Measurements from ENCODE around the gene SARS1. TPM values are rescaled to one million over a fixed set of nuclear protein-coding genes. Genes with fewer than 3 reads are reported as not detected.
A peak's percentile ranks its signal among the peaks of the same experiment; 100 is the strongest.

SARS1 gene
- total and polyA plus RNA-seq, 2 of the 13 experiments (the other 11 are each of a cell fraction or from before 2014, with no cell fraction given): 103 to 134 TPM

DNA sequence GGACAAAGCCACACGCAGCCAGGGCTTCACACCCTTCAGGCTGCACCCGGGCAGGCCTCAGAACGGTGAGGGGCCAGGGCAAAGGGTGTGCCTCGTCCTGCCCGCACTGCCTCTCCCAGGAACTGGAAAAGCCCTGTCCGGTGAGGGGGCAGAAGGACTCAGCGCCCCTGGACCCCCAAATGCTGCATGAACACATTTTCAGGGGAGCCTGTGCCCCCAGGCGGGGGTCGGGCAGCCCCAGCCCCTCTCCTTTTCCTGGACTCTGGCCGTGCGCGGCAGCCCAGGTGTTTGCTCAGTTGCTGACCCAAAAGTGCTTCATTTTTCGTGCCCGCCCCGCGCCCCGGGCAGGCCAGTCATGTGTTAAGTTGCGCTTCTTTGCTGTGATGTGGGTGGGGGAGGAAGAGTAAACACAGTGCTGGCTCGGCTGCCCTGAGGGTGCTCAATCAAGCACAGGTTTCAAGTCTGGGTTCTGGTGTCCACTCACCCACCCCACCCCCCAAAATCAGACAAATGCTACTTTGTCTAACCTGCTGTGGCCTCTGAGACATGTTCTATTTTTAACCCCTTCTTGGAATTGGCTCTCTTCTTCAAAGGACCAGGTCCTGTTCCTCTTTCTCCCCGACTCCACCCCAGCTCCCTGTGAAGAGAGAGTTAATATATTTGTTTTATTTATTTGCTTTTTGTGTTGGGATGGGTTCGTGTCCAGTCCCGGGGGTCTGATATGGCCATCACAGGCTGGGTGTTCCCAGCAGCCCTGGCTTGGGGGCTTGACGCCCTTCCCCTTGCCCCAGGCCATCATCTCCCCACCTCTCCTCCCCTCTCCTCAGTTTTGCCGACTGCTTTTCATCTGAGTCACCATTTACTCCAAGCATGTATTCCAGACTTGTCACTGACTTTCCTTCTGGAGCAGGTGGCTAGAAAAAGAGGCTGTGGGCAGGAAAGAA, 61.1 kb downstream of the SARS1 start (continued):
- TF ChIP-seq, protein P1, sequence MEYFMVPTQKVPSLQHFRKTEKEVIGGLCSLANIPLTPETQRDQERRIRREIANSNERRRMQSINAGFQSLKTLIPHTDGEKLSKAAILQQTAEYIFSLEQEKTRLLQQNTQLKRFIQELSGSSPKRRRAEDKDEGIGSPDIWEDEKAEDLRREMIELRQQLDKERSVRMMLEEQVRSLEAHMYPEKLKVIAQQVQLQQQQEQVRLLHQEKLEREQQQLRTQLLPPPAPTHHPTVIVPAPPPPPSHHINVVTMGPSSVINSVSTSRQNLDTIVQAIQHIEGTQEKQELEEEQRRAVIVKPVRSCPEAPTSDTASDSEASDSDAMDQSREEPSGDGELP (IDR thresholded peaks at IDR 0.05; ENCODE audit: borderline replicate concordance, low read depth): peak; percentile 75; the same call in 1 of the 2 replicates
- no peak for TF ChIP-seq ZFP37 (CRISPR knock-in tag; IDR thresholded peaks at IDR 0.05; ENCODE audit: borderline replicate concordance)
- TF ChIP-seq ELF1 (CRISPR knock-in tag; IDR thresholded peaks at IDR 0.05): no peak
- TF ChIP-seq FOXO1 (CRISPR knock-in tag; IDR thresholded peaks at IDR 0.05): peak; percentile 46; the same call in 1 of the 2 replicates
- TF ChIP-seq, protein P2, sequence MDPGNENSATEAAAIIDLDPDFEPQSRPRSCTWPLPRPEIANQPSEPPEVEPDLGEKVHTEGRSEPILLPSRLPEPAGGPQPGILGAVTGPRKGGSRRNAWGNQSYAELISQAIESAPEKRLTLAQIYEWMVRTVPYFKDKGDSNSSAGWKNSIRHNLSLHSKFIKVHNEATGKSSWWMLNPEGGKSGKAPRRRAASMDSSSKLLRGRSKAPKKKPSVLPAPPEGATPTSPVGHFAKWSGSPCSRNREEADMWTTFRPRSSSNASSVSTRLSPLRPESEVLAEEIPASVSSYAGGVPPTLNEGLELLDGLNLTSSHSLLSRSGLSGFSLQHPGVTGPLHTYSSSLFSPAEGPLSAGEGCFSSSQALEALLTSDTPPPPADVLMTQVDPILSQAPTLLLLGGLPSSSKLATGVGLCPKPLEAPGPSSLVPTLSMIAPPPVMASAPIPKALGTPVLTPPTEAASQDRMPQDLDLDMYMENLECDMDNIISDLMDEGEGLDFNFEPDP (CRISPR knock-in tag; conservative IDR thresholded peaks at IDR 0.05): no peak
- TF ChIP-seq SKI (IDR thresholded peaks at IDR 0.05; ENCODE audit: partially characterized antibody): no peak
- TF ChIP-seq, protein P3, sequence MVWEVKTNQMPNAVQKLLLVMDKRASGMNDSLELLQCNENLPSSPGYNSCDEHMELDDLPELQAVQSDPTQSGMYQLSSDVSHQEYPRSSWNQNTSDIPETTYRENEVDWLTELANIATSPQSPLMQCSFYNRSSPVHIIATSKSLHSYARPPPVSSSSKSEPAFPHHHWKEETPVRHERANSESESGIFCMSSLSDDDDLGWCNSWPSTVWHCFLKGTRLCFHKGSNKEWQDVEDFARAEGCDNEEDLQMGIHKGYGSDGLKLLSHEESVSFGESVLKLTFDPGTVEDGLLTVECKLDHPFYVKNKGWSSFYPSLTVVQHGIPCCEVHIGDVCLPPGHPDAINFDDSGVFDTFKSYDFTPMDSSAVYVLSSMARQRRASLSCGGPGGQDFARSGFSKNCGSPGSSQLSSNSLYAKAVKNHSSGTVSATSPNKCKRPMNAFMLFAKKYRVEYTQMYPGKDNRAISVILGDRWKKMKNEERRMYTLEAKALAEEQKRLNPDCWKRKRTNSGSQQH (CRISPR knock-in tag; IDR thresholded peaks at IDR 0.05; ENCODE audit: low read depth): no peak
- TF ChIP-seq MED1 (CRISPR knock-in tag; IDR thresholded peaks at IDR 0.05): peak; percentile 73
- TF ChIP-seq ZNF12 (CRISPR knock-in tag; IDR thresholded peaks at IDR 0.05): 0 out of 2 replicates have a peak, but pooled peaks have one; percentile 19
- TF ChIP-seq, protein P4, sequence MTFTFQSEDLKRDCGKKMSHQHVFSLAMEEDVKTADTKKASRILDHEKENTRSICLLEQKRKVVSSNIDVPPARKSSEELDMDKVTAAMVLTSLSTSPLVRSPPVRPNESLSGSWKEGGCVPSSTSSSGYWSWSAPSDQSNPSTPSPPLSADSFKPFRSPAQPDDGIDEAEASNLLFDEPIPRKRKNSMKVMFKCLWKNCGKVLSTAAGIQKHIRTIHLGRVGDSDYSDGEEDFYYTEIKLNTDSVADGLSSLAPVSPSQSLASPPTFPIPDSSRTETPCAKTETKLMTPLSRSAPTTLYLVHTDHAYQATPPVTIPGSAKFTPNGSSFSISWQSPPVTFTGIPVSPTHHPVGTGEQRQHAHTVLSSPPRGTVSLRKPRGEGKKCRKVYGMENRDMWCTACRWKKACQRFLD (CRISPR knock-in tag; IDR thresholded peaks at IDR 0.05; ENCODE audit: borderline replicate concordance): no peak
- TF ChIP-seq, protein P5, sequence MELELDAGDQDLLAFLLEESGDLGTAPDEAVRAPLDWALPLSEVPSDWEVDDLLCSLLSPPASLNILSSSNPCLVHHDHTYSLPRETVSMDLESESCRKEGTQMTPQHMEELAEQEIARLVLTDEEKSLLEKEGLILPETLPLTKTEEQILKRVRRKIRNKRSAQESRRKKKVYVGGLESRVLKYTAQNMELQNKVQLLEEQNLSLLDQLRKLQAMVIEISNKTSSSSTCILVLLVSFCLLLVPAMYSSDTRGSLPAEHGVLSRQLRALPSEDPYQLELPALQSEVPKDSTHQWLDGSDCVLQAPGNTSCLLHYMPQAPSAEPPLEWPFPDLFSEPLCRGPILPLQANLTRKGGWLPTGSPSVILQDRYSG (CRISPR knock-in tag; IDR thresholded peaks at IDR 0.05): no peak
- peak; percentile 49; the same call in 1 of the 2 replicates for TF ChIP-seq SOX5 (CRISPR knock-in tag; IDR thresholded peaks at IDR 0.05; ENCODE audit: borderline replicate concordance)
- TF ChIP-seq ADNP (CRISPR knock-in tag; IDR thresholded peaks at IDR 0.05): no peak
- TF ChIP-seq RORA (CRISPR knock-in tag; IDR thresholded peaks at IDR 0.05): no peak
- TF ChIP-seq ZNF746 (CRISPR knock-in tag; IDR thresholded peaks at IDR 0.05): peak; percentile 33; the same call in 1 of the 2 replicates
- TF ChIP-seq HCFC1 (IDR thresholded peaks at IDR 0.05; ENCODE audit: low read depth, low read length): no peak
- TF ChIP-seq, protein P6, sequence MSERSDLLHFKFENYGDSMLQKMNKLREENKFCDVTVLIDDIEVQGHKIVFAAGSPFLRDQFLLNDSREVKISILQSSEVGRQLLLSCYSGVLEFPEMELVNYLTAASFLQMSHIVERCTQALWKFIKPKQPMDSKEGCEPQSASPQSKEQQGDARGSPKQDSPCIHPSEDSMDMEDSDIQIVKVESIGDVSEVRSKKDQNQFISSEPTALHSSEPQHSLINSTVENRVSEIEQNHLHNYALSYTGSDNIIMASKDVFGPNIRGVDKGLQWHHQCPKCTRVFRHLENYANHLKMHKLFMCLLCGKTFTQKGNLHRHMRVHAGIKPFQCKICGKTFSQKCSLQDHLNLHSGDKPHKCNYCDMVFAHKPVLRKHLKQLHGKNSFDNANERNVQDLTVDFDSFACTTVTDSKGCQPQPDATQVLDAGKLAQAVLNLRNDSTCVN (CRISPR knock-in tag; IDR thresholded peaks at IDR 0.05; ENCODE audit: borderline replicate concordance): no peak
- 0 out of 2 replicates have a peak, but pooled peaks have one; percentile 32 for TF ChIP-seq ZNF598 (CRISPR knock-in tag; IDR thresholded peaks at IDR 0.05; ENCODE audit: borderline replicate concordance)
- no peak for TF ChIP-seq ZNF180 (CRISPR knock-in tag; IDR thresholded peaks at IDR 0.05; ENCODE audit: borderline replicate concordance, low read depth)
- TF ChIP-seq FOXK2 (IDR thresholded peaks at IDR 0.05): peak; percentile 49; the same call in 1 of the 2 replicates
- no peak for TF ChIP-seq ZNF780A (CRISPR knock-in tag; IDR thresholded peaks at IDR 0.05)
- TF ChIP-seq ZNF569 (CRISPR knock-in tag; IDR thresholded peaks at IDR 0.05; ENCODE audit: borderline replicate concordance): no peak
- no peak for TF ChIP-seq NFE2L1 (CRISPR knock-in tag; IDR thresholded peaks at IDR 0.05; ENCODE audit: borderline replicate concordance)

All from HepG2 (cell line).